Astrocyte of the spinal cord (primary cell): ENCODE data around the gene PTPRD.

Source experiments
- DNase-seq: peaks from one replicate; pipeline ENCODE4 v3.0.0; 2011; ENCODE audit warnings: low read depth, low spot score
- H3K4me3 ChIP-seq: 2 replicates; pipeline ENCODE4 v1.5.1; 2011; ENCODE audit warnings: low read depth, mild to moderate bottlenecking, low read length, moderate library complexity
- CTCF ChIP-seq: IDR thresholded peaks from 2 replicates; pipeline ENCODE4 v1.5.1; 2012; ENCODE audit warnings: low read depth, mild to moderate bottlenecking, low read length, inconsistent platforms
- in situ Hi-C: cut with HindIII; loops from 2 replicates; pipeline ENCODE4 v1.10.0; 2017; ENCODE audit warnings: low sequenced_read_pairs

The PTPRD gene

GRCh38 chr9:9992936-9993335 is 619.9 kb downstream of the PTPRD start:
- no peak overlapping the region for H3K4me3 ChIP-seq
- TF ChIP-seq CTCF = no peak
- no peak for DNase-seq
- in situ Hi-C loops = no loop called here

GRCh38 chr9:9973062-9973461 is 639.7 kb downstream of the PTPRD start:
- TF ChIP-seq CTCF = no peak
- in situ Hi-C loops = no loop called here
- DNase-seq = no peak

GRCh38 chr9:9970514-9970913 is 642.3 kb downstream of the PTPRD start:
- no peak for DNase-seq
- in situ Hi-C loops = no loop called here
- TF ChIP-seq CTCF = no peak
- no peak overlapping the region for H3K4me3 ChIP-seq

More at GRCh38 chr9:9973062-9973461, 639.7 kb downstream of the PTPRD start:
- H3K4me3 ChIP-seq = no peak overlapping the region

DNA sequence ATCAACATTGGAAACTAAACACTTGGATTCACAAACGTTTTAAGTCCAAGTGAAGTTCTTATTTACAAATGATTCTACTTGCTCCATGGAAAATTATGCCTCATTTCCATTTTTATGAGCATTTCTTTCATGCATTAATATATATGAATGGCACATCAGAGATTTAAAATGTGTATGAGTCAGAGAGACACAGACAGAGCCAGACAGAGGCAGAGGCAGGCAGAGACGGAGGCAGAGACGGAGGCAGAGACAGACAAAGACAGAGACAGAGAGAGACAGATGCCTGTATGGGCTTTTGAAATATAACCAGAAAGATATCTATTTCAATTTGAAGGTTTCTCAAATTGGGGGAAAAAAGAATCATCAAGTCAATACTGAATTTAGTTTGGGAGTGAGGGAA is 649.0 kb downstream of the PTPRD start:
- DNase-seq = no peak
- no peak for TF ChIP-seq CTCF
- no peak overlapping the region for H3K4me3 ChIP-seq
- in situ Hi-C loops = no loop called here

DNA sequence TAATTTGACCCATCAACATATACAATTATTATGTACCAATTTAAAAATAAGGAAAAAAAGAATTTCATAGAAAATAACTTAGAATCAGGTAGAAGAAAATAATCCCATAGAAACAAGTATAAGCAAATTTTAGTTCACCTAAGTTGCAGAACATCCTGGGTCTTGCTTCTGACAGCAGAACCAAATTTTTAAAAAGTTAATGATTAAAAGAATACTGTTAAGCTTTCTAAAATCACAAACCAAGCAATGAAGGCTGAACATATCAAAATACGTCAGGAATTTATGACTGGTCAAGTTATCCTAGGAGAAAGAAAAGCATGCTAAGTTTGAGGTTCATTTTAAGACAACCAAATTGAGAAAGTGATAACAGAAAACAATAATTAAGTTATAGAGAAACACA is 650.9 kb downstream of the PTPRD start:
- no peak for DNase-seq
- in situ Hi-C loops = no loop called here
- TF ChIP-seq CTCF = no peak
- H3K4me3 ChIP-seq = no peak overlapping the region

DNA sequence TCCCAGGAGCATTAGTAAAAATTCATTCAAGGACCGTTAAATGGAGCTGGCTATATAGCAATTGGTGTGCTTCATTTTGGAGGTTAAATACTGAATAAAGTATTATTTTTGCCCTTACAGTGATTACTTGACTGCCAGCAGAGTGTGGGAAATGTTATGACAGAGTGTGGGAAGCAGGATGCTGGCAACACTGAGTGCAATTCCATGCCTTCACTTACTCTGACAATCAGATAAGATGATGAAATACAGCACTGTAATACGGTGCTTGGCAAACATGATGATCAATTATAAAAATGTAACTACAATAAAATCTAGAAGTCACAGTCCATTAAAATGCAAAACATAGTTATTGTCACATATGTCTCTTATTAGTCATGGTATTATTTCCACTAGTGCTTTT is 651.3 kb downstream of the PTPRD start:
- TF ChIP-seq CTCF = no peak
- no peak for DNase-seq
- in situ Hi-C loops = no loop called here
- H3K4me3 ChIP-seq = no peak overlapping the region

- TF ChIP-seq CTCF = no peak
- in situ Hi-C loops = no loop called here
- H3K4me3 ChIP-seq = no peak overlapping the region
- DNase-seq = no peak
Observed at GRCh38 chr9:9951556-9952160, 661.1 kb downstream of the PTPRD start.
